Caco-2 (cell line): ENCODE data around the gene MTIF2. TPM values are rescaled to one million over a fixed set of nuclear protein-coding genes. Genes with fewer than 3 reads are reported as not detected.

Experiments used
- BruUV-seq: library from RNA; stranded (reverse); fragments of 400-500 nt; replicated peaks from 2 replicates; lab custom pipeline; 2021; lab: Mats Ljungman, UMichigan
- CTCF ChIA-PET: fragments of 300-600 bp; sonication (Branson Sonifier 250); formaldehyde crosslinking; loops from one replicate; lab custom pipeline; 2022; ENCODE audit warnings: antibody characterized with exemption; lab: Charles Lee
- POLR2A ChIA-PET: fragments of 300-600 bp; sonication (Branson Sonifier 250); formaldehyde crosslinking; loops from one replicate; lab custom pipeline; 2022; ENCODE audit warnings: antibody characterized with exemption; lab: Charles Lee
- DNase-seq, 2 experiments: peaks; one replicate each; pipeline versions ENCODE4 v3.0.0 to v3.0.0-alpha.2; 2020 to 2022
- H3K27me3 ChIP-seq: replicated peaks from 2 replicates; pipeline ENCODE4 v1.6.0; 2011; ENCODE audit warnings: low read length; ENCODE audit not compliant: control insufficient read depth, insufficient read depth
- H3K36me3 ChIP-seq: 2 replicates; pipeline ENCODE4 v1.5.1; 2011; ENCODE audit warnings: low read length; ENCODE audit not compliant: control insufficient read depth, insufficient read depth
- H3K4me1 ChIP-seq: fragments of 250-450 bp; sonication (Bioruptor Pico); 2 replicates; pipeline ENCODE4 v1.5.1; 2020; ENCODE audit warnings: mild to moderate bottlenecking
- H3K4me3 ChIP-seq: 2 replicates; pipeline ENCODE4 v1.5.1; 2011; ENCODE audit warnings: low read depth, mild to moderate bottlenecking, control low read depth, low read length
- H3K9me3 ChIP-seq: fragments of 250-450 bp; sonication (Bioruptor Pico); 2 replicates; pipeline ENCODE4 v1.5.1; 2020; ENCODE audit warnings: mild to moderate bottlenecking, moderate library complexity
- H3K27ac Mint-ChIP-seq: one replicate; pipeline ENCODE4 v1.8.0; 2022; ENCODE audit warnings: mixed read lengths; ENCODE audit not compliant: unreplicated experiment
- H3K27me3 Mint-ChIP-seq: one replicate; pipeline ENCODE4 v1.8.0; 2022; ENCODE audit warnings: mixed read lengths; ENCODE audit not compliant: insufficient read depth, unreplicated experiment
- H3K36me3 Mint-ChIP-seq: one replicate; pipeline ENCODE4 v1.8.0; 2022; ENCODE audit warnings: mild to moderate bottlenecking, mixed read lengths; ENCODE audit not compliant: insufficient read depth, unreplicated experiment
- H3K4me1 Mint-ChIP-seq: one replicate; pipeline ENCODE4 v1.8.0; 2022; ENCODE audit warnings: low read depth, mixed read lengths; ENCODE audit not compliant: unreplicated experiment
- H3K4me3 Mint-ChIP-seq: one replicate; pipeline ENCODE4 v1.8.0; 2022; ENCODE audit warnings: mild to moderate bottlenecking, moderate library complexity, mixed read lengths; ENCODE audit not compliant: unreplicated experiment
- H3K9me3 Mint-ChIP-seq: one replicate; pipeline ENCODE4 v1.8.0; 2022; ENCODE audit warnings: mixed read lengths; ENCODE audit not compliant: unreplicated experiment
- CTCF ChIP-seq, 2 experiments: fragments of 200-600 bp in 1 of 2; IDR thresholded peaks; 1 replicate in 1 of 2; 2 replicates in 1 of 2; pipeline versions ENCODE4 v1.5.1 to v1.8.0; 2011 to 2022; ENCODE audit warnings: antibody characterized with exemption in 1 of 2, control low read depth in 1 of 2, inconsistent platforms in 1 of 2, low read depth in 1 of 2, low read length in 1 of 2, mild to moderate bottlenecking in 1 of 2, moderate library complexity in 1 of 2; ENCODE audit not compliant: insufficient read depth in 1 of 2, severe bottlenecking in 1 of 2, unreplicated experiment in 1 of 2
- intact Hi-C: fragments of 100-400 bp; cut with micrococcal nuclease; formaldehyde crosslinking; loops from one replicate; pipeline ENCODE4 v1.10.0; 2022; ENCODE audit not compliant: unreplicated experiment
- total RNA-seq: library from RNA; stranded (reverse); gene quantifications from 2 replicates; pipeline ENCODE4 v1.2.3, GENCODE V29; 2022

Gene MTIF2
- total RNA-seq, 1 experiment from 2014 or later, result 42.7 TPM

- Histone ChIP-seq H3K9me3 (no peaks in the 10 kb centered on the region), H3K27me3 (no peaks in the 10 kb centered on the region), H3K36me3 (no peaks in the 10 kb centered on the region), H3K4me3 (no peak overlapping the region), H3K4me1 (no peaks in the 10 kb centered on the region)
- DNase-seq, result no peak
- no peaks in the 10 kb centered on the region for H3K36me3 Mint-ChIP-seq
- intact Hi-C loops, result no loop called here
- no TSS peak for BruUV-seq
- H3K27ac Mint-ChIP-seq, result no peak overlapping the region
- no peaks in the 10 kb centered on the region for H3K9me3 Mint-ChIP-seq
- H3K4me3 Mint-ChIP-seq, result no peak overlapping the region
- CTCF ChIA-PET, result no interaction called here
- H3K4me1 Mint-ChIP-seq, result no peaks in the 10 kb centered on the region
- POLR2A ChIA-PET, result no interaction called here
- TF ChIP-seq CTCF (IDR thresholded peaks at IDR 0.05; ENCODE audit: insufficient read depth in 1 of 2, low read depth in 1 of 2, low read length in 1 of 2, severe bottlenecking in 1 of 2, unreplicated experiment in 1 of 2), result no peak
- no peaks in the 10 kb centered on the region for H3K27me3 Mint-ChIP-seq
These were observed 42.4 kb upstream of the MTIF2 start for GRCh38 chr2:55311444-55311870.

- Histone ChIP-seq H3K4me1 (no peaks in the 10 kb centered on the region), H3K36me3 (no peaks in the 10 kb centered on the region), H3K4me3 (no peak overlapping the region), H3K27me3 (no peaks in the 10 kb centered on the region), H3K9me3 (no peaks in the 10 kb centered on the region)
- CTCF ChIA-PET, result no interaction called here
- intact Hi-C loops, result loop anchor here (5.0 kb wide), 1 partner anchor 38 kb away; no protein-coding TSS in a partner anchor
- POLR2A ChIA-PET, result no interaction called here
- no peak overlapping the region for H3K27ac Mint-ChIP-seq
- no peak overlapping the region for H3K4me3 Mint-ChIP-seq
- TF ChIP-seq CTCF (IDR thresholded peaks at IDR 0.05; ENCODE audit: insufficient read depth in 1 of 2, low read depth in 1 of 2, low read length in 1 of 2, severe bottlenecking in 1 of 2, unreplicated experiment in 1 of 2), result no peak
- H3K36me3 Mint-ChIP-seq, result no peaks in the 10 kb centered on the region
- H3K27me3 Mint-ChIP-seq, result no peaks in the 10 kb centered on the region
- no peaks in the 10 kb centered on the region for H3K9me3 Mint-ChIP-seq
- no peak for DNase-seq
- H3K4me1 Mint-ChIP-seq, result no peaks in the 10 kb centered on the region
- no TSS peak for BruUV-seq
These were observed 40.4 kb upstream of the MTIF2 start for GRCh38 chr2:55309446-55309845.

- Mint-ChIP-seq H3K27me3 (no peaks in the 10 kb centered on the region), H3K4me1 (no peaks in the 10 kb centered on the region), H3K27ac (no peak overlapping the region), H3K36me3 (no peaks in the 10 kb centered on the region), H3K9me3 (no peaks in the 10 kb centered on the region), H3K4me3 (no peak overlapping the region)
- intact Hi-C loops, result no loop called here
- ChIA-PET POLR2A (no interaction called here), CTCF (no interaction called here)
- no peak for TF ChIP-seq CTCF (IDR thresholded peaks at IDR 0.05; ENCODE audit: insufficient read depth in 1 of 2, low read depth in 1 of 2, low read length in 1 of 2, severe bottlenecking in 1 of 2, unreplicated experiment in 1 of 2)
- Histone ChIP-seq H3K9me3 (no peaks in the 10 kb centered on the region), H3K36me3 (no peaks in the 10 kb centered on the region), H3K27me3 (no peaks in the 10 kb centered on the region), H3K4me3 (no peak overlapping the region), H3K4me1 (no peaks in the 10 kb centered on the region)
- DNase-seq, result no peak
- BruUV-seq, result no TSS peak
These were observed 33.2 kb upstream of the MTIF2 start for GRCh38 chr2:55302241-55302640.
